Testis (tissue), 2 donors: ENCODE results near the gene QSOX1.

Experiments
- CTCF ChIP-seq, 3 experiments: fragments of 450-650 bp in 2 of 3; fragments of 200-600 bp in 1 of 3; sonication (generic) in 1 of 3; IDR thresholded peaks; one replicate each; pipeline ENCODE4 v1.5.1; 2016 to 2019; ENCODE audit warnings: antibody characterized with exemption in 3 of 3, mild to moderate bottlenecking in 2 of 3, moderate library complexity in 1 of 3
- POLR2A ChIP-seq: fragments of 450-650 bp; IDR thresholded peaks from one replicate; pipeline ENCODE4 v1.6.1; 2017; ENCODE audit warnings: antibody characterized with exemption, mild to moderate bottlenecking, moderate library complexity

DNA sequence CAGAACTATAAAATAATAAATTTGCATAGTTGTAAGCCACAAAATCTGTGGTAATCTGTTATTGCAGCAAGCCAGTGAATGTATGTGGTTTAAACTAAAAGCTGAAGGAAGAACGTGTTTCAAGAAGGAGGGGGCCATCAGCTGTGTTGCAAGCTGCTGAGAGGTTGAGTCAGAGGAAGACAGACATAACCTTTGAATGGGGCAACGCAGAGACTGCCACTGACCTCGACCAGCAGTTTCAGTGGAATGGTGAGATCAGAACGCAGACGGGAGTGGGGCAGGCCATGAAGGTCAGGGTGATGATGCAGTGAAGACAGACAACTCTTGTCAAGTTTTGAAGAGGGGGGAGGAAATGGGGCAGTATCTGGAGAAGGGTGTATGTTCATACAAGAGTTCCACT lies 23.2 kb upstream of the QSOX1 start:
- TF ChIP-seq CTCF (IDR thresholded peaks at IDR 0.05) (no peak), POLR2A (no peak)
